ENCODE measurements around the gene PAX5. TPM values are rescaled to one million over a fixed set of nuclear protein-coding genes. Genes with fewer than 3 reads are reported as not detected.

PAX5 gene
- total RNA-seq, 1 donor from 2014 or later: not detected

DNA sequence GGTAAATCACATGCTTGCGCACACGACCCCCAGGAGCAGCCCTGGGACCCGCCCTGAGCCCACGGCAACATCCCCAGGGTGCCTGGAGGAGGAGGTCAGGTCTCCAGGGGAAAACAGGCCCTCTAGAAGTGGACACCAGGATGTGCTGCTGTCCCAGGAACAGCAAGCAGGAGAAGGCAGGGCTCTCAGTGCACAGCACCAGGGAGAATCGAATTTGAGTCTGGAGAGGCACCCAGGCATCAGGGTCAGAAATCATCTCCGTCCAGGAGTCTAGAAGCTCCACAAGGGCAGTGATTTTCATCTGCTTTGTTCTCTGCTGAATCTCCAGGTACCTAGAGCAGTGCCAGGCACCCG lies 93.6 kb downstream of the PAX5 start:
- ATAC-seq (ENCODE audit: poor library complexity): no peak
- intact Hi-C loops (cut with DNase I): no loop called here

DNA sequence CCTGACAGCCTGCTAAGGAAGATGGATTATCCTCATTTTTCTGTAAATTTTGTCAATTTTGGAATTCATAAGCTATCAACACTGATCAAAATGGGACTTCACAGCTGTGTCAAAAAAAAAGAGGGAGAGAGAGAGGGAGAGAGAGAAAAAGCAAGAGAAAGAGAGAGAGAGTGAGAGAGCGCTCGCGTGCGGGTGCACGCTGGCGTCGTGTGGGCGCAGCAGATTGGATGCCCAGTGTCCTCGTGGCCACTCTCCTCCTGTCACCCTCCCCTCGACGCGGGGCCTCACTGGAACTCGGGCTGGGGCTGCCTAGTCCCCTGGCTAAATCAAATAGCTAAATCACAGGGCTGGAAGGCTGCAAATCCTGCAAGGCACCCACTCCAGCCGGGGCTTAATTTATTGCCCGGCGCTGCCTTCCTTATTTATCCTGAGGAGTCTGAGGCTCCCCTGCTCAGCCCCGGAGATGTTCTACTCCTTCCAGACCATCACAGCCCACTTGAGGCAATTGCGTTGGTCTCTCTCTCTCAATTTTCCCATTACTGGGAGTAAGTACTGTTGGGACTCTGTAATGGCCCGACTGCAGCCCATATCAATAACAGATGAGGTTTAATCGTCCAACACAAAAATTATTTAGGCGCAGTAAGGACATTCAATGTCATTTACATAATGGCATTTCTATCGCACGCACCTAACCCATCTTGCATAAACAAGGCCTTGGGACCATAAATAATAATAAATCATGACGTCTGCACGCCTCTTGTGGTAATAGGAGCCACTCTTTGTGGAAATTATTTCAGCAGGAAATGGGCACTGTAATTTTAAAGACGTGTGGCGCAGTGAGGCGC lies 94.2 kb downstream of the PAX5 start:
- no peak for DNase-seq
- no peak for ATAC-seq (ENCODE audit: poor library complexity)
- intact Hi-C loops (cut with DNase I): no loop called here

More for the DNA sequence above, 93.6 kb downstream of the PAX5 start:
- DNase-seq: no peak

DNA sequence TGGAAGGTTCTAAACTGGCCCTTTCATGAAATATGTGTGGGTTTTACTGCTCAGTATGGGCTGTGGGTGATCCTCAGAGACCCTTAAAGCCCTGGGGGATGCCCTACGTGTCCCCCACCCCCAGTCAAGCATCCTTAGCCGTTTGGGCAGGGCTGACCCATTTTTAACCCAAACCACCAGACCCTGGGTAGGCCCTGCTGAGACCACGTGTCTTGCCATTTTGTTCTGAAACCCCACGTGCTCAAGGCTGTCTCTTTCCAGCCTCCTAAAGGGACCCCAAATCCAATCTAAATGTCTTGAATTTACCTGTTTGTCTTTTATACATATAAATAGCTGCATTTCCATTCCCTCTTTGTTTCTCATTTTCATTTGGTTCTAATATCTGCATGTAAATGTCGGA lies 94.9 kb downstream of the PAX5 start:
- ATAC-seq (ENCODE audit: poor library complexity) (no peak), DNase-seq (no peak)
- intact Hi-C loops (cut with DNase I): no loop called here

DNA sequence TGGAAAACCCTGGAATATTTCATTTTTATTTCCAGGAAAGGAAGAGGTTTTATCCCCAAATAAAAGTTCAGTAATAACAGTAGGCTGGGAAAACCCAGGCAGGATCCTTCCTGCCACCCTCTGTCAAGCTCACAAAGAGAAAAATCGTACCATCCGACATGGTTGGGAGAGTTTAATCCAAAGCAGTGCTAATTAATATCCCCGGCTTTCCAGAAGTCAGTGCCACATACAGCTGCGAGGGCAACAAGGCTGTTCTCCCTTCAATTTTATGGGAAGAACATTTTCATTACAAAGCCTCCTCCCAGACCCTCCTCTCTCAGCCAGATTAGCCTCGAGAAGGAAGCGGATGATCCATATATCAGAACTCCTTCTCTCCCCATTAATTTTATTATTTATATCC lies 95.5 kb downstream of the PAX5 start:
- intact Hi-C loops (cut with DNase I): no loop called here
- ATAC-seq (ENCODE audit: poor library complexity): no peak

DNA sequence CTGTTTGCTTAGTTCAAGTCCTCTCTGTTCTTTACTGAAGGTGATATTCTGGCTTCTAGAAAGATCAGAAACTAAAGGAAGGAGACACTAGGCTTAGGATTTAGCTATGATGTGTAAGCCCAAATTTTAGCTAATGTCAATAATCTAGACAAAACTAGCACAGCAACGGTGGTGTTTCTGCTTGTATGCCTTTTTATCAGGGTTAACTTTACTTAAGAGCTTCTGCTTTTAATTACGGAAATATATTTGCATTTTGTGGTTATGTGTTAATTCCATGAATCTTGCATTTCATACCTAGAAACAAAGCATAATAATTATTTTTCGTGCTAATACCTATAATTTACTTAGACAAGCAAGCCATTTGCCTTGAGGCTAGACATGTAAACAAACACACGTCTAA lies 96.1 kb downstream of the PAX5 start:
- DNase-seq: no peak
- ATAC-seq (ENCODE audit: poor library complexity): no peak
- intact Hi-C loops (cut with DNase I): no loop called here

More for the DNA sequence above, 95.5 kb downstream of the PAX5 start:
- DNase-seq: no peak

DNA sequence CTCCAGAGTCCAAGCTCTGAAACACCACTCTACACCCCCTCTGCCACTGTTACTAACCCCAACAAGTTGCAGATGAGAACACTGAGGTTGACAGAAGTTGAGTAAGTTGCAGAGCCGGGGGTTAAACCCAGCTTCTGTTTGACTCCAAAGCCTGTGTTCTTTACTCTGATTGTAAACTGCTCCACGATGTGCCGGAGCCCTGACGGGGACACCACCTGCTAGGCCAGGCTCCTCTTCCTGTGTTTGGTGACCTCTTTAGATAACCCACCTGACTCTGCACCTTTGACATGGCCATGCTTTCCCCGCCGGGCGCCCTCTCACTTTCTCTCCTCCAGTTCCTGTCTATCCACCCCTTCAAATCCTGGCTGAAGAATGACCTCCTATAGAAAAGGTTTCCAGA lies 96.7 kb downstream of the PAX5 start:
- no peak for ATAC-seq (ENCODE audit: poor library complexity)

DNA sequence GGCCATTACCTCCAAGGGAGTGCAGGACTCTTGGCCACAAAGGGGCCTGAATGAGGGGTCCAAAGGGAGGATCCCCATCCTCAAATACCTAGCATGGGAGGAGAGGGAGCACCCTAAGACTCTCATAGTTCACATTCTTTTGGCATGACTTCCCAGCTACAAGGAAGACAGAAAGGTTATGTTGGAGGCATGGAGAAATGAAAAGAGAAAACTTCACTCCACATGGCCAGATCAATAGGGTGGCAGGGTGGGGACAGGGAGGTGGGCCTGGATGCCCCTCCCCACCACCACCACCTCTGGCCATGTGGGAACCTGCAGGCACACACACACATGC lies 97.6 kb downstream of the PAX5 start:
- DNase-seq (no peak), ATAC-seq (ENCODE audit: poor library complexity) (no peak)
- intact Hi-C loops (cut with DNase I): no loop called here

More for the DNA sequence above, 96.7 kb downstream of the PAX5 start:
- intact Hi-C loops (cut with DNase I): no loop called here
- no peak for DNase-seq

DNA sequence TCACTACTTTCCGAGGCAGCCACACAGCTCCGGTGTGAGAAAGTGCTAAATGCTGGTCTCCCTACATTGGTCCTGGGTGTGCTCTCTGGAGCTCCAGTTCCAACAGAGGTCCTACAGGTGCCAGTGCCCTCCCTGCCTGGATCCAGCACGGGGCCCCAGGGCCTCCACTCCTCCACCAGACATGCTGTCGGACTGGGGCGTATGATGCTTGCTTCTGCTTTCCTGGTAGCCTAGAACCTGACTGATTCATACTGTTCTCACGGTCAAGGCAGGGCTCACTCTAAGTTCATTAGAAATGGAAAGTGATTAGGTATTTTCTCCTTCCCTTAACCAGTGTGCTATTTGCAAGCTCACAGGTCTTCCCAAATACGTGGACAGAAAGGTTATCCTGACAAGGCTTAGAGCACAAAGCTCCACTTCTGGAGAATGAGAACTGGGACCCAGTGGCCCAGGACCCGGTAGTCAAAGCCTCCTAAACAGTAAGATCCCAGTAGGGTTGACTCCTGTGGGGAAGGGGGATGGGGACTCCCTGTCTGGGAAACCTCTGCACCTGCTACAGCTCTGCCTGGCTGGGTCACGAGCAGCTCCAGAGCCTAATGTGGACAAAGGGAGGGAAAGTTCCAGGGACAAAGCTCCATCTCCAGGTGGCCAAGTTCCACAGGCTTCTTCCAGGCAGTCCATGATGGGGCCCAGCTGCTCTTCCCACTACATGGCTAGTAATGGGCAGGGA lies 98.1 kb downstream of the PAX5 start:
- DNase-seq (no peak), ATAC-seq (ENCODE audit: poor library complexity) (no peak)
- intact Hi-C loops (cut with DNase I): no loop called here

DNA sequence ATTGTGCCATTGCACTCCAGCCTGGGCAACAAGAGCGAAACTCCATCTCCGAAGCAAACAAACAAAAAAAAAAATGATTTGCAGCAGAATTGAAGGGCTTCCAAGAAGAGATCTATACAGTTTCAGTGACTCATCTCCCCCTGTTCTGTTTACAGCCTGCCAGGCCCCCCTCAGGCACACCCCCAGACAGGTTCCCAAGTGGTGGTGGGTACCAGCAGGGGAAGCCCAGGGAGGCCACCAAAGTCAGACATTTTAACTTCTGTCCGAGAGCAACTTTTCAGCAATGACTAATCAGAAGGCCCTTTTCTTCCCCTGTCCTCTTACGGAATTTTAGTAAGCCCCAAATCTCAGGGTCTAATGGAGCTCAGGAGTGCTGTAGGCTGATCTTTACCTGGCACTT lies 98.7 kb downstream of the PAX5 start:
- ATAC-seq (ENCODE audit: poor library complexity) (no peak), DNase-seq (no peak)
- intact Hi-C loops (cut with DNase I): no loop called here

DNA sequence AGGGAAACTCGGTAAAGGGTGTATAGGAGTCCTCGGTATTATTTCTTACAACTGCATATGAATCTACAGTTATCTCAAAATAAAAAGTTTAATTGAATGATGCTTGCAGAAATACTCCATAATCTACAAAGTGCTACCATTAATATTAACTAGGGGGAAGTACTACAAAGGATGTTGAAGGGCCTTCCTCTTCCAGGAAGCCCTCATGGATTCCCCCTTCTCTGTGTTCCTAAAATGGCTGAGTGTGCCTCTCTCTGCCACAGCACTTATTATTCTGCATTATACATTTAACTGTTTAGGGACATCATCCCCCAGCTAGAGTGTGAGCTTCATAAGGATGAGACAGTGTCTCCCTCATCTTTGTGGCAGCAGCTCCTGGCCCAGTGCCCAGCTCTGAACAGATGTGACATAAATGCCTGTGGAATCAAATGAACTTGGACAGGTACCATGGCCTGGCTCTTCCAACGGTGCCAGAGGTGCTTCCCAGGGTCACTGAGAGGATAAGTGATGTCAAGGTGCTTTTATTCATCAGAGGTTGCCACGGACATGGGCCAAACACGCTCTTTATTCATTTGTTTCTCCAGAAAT lies 99.5 kb downstream of the PAX5 start:
- DNase-seq (no peak), ATAC-seq (ENCODE audit: poor library complexity) (no peak)
- intact Hi-C loops (cut with DNase I): no loop called here

DNA sequence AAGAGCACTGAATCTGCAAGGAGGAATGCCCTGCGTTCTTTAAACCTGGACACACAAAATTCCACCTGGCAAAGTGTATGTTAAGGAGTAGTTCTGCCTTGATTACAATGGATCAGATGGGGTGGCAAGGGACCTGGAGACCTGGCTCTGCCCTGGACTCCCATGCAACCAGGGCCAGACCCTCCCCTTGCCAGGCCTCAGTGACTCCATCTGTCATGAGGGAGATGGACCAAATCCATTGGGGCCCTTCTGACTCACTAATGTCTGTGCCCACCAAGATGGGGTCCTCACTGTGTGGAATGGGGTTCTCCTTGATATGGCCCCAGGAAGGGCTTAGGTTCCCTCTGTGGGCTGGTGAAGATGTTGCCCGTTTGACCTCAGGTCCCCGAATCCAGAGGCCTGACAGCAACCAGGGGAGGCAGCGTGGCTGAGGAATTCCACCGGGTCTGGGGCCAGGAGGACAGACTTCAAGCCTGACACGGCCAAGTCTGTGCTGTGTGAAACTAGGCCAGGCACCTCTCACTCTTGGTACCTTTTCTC lies 100.3 kb downstream of the PAX5 start:
- DNase-seq (no peak), ATAC-seq (ENCODE audit: poor library complexity) (no peak)
- intact Hi-C loops (cut with DNase I): no loop called here

DNA sequence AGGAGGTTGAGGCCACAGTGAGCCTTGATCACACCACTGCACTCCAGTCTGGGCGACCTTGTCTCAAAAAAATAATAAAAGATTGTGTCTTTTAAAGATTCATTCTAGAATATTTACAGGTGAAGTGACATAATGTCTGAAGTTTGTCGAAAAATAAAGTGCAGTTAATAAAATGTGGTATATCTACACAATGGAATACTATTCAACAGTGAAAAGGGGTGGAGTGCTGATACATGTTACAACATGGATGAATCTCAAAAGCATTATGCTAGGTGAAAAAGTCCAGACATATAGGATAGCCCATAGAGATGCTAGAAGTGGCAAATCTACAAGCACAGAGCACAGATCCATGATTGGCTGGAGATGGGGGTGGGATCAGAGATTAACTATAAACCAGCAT lies 101.9 kb downstream of the PAX5 start:
- ATAC-seq (ENCODE audit: poor library complexity) (no peak), DNase-seq (no peak)
- intact Hi-C loops (cut with DNase I): no loop called here

DNA sequence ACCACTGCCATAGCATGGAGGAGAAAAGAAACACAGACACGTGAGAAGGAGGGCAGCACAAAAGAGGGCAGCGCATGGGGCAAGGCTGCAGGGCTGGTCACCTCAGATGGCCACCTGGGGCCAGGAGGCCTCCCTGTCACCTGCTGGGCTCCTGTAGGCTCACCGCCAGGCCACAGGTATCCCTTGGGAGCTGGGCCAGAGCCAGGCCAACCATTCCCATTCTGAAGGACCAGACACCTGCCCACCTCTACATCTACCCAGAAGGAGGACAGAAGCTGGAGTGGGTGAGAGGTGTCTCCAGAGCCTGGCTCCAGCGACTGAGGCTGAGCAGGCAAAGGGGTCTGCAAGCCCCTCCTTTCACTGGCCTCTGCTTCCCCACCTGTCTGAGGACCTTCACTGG lies 103.1 kb downstream of the PAX5 start:
- ATAC-seq (ENCODE audit: poor library complexity): no peak
- intact Hi-C loops (cut with DNase I): no loop called here
- no peak for DNase-seq

DNA sequence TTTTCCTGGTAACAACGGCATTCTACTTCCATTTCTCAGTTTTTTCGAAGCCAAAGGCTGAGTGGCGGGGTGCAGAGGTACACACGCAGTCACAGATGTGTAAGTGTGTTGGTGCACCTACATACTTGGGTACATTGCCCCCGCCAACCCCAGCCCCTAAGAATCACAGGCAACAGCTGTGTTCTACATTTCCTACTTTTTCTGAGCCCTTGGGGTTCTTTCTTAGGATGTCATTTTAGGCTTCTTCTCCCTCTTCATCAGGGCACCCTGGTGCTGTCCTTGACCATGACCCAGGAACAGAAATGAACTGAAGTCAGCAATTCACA lies 104.8 kb downstream of the PAX5 start:
- intact Hi-C loops (cut with DNase I): no loop called here
- DNase-seq (no peak), ATAC-seq (ENCODE audit: poor library complexity) (no peak)

DNA sequence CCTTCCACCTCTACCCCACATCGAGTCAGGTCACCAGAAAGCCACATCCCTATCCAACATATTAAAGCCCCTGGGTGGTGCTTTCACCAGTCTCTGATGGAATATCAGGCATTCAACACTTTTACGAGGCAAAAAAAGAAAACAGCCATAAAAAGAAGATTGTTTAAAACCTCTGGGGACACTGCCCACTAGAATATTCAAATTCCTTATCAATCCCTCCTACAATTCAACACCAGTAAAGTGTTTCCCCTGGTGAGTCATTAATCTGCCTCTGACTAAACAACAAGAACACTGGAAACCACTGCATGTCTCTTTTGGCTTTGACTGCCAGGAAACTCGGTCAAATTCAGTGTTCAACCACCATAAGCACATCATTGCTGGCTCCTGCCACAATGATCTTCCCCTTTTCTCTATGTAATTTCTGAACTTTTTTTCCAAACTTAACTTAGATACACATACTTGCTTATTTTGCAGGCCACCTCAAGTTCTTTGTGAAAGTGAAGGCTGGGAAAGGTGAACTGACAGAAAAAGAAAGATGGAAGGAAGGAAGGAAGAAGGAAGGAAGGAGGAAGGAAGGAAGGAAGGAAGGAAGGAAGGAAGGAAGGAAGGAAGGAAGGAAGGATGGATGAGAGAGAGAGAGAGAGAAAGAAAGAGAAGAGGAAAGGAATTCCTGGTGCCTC lies 105.3 kb downstream of the PAX5 start:
- intact Hi-C loops (cut with DNase I): no loop called here
- DNase-seq (no peak), ATAC-seq (ENCODE audit: poor library complexity) (no peak)

DNA sequence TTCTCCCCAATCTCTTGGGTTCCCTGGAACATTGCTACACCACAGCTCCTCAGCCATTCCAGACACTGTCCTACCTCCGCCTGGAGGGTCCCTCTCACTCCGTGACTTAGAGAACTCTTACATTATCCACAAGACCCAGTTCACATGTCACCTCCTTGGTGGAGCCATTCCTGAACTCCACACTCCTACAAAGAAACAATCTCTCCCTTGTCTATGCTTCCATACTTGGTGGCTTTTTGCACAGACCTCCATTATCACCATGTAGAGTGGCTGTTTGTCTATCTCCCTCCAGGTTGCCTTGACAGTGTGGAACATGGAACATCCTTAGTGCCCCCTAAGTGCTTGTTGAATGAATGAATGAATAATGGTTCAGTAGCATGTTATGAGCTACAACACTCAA lies 105.9 kb downstream of the PAX5 start:
- ATAC-seq (ENCODE audit: poor library complexity) (no peak), DNase-seq (no peak)
- intact Hi-C loops (cut with DNase I): no loop called here

DNA sequence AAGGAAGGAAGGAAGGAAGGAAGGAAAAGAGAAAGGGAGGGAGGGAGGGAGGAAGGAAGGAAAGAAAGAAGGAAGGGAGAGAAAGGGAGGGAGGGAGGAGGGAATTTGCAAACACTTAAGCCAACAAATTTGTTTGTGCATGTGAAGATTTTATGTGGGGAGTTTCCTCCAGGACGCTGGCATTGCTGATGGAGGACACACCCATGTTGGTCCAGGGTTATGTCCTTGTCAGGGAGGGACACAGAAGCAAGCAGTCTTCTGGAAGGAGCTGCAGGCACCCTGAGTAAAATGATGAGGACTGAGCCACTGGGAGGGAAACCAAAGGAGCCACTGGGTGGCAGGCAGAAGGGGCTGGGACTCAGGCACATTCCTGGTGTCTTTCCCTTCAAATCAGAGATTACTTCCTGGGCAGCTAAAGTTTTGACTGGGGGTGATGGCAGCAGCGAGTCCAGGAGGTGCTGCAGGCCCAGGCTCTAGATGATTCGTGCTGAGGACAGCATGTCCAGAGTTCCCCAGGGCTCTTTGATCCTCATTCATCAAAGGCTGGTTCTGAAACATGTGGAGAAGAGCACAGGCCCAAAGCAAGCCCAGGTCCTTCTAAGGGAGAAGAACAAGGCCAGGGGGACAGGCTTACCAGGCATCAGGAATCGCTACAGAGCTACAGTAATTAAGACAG lies 109.2 kb downstream of the PAX5 start:
- ATAC-seq (ENCODE audit: poor library complexity) (no peak), DNase-seq (no peak)
- intact Hi-C loops (cut with DNase I): no loop called here

DNA sequence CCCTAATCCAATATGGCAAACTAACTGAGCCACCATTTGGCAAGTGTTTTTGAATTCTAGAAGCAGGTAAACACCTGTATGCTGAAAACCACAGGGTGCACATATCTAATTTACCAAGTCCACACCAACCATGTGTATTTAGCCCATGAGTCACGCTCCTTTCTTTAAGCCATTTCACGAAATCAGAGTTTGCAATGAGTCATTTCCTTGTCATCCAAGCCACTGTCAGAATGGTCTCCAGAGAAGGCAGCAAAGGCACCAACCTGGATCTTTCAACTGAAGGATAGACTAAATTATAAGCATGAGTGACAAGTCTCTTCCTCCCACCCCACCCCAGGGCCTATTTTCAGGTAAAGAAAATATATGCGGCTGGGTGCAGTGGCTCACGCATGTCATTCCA lies 110.0 kb downstream of the PAX5 start:
- intact Hi-C loops (cut with DNase I): no loop called here
- ATAC-seq (ENCODE audit: poor library complexity) (no peak), DNase-seq (no peak)

DNA sequence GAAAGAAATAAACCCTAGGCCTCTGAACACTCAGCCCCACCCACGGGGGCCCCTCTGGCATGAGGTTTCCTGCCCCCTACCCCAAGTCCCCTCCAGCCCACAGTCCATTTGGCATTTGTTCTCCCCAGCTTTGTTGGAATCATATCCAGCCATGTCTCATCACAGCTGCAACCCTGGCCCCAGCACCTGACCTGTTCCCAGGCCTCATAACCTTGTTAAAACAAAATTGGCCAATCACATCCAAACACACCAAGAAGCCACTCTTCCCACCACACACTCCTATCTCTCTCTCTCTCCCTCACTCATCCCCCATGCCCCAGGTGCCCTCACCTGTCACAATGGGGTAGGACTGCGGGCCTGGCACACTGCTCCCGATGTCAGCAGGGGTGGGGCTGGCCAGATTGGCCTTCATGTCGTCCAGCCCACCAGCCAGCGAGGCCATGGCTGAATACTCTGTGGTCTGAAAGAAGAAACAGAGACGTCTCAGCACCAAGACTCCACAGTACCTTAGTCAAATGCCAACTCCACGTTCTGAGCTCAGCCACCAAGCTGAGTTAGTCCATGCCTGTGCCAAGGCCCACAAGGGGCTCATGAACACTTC lies 110.9 kb downstream of the PAX5 start:
- ATAC-seq (ENCODE audit: poor library complexity): no peak
- intact Hi-C loops (cut with DNase I): no loop called here
- no peak for DNase-seq

Measured in Right ventricle myocardium superior (tissue), 1 donor.